Right cardiac atrium (tissue), 5 donors: ENCODE results near the gene TMEM214. TPM values are rescaled to one million over a fixed set of nuclear protein-coding genes. Genes with fewer than 3 reads are reported as not detected.

Experiments used
- ATAC-seq, 2 donors: fragments of 200-7000 bp; cut with Tn5 transposase; one replicate each; pipeline versions ENCODE4 v1.8.0 to v1.9.1; 2020; ENCODE audit warnings: moderate library complexity in 2 of 2, mild to moderate bottlenecking in 1 of 2
- DNase-seq, 3 donors: peaks; one replicate each; pipeline ENCODE4 v3.0.0-alpha.2; 2020
- H3K27ac ChIP-seq: one replicate; pipeline ENCODE4 v1.5.1; 2013; ENCODE audit warnings: mild to moderate bottlenecking, low read length, control low read depth, moderate library complexity
- H3K27me3 ChIP-seq: one replicate; pipeline ENCODE4 v1.6.1; 2013; ENCODE audit not compliant: control insufficient read depth, insufficient read depth
- H3K4me1 ChIP-seq: one replicate; pipeline ENCODE4 v1.6.1; 2013; ENCODE audit warnings: low read length; ENCODE audit not compliant: control insufficient read depth, insufficient read depth
- H3K4me3 ChIP-seq: one replicate; pipeline ENCODE4 v1.5.1; 2013; ENCODE audit warnings: low read length, control low read depth
- H3K9me3 ChIP-seq: one replicate; pipeline ENCODE4 v1.6.1; 2013; ENCODE audit warnings: low read length; ENCODE audit not compliant: control insufficient read depth
- WGBS: extraction: QIAGEN DNeasy Blood & Tissue Kit; methylation state at CpG from one replicate; pipeline ENCODE4 v1.1.7; 2013; 5-methylcytosine and 5-hydroxymethylcytosine counted together
- intact Hi-C, 4 donors: fragments of 100-400 bp; cut with DNase I; formaldehyde crosslinking; loops; one replicate each; pipeline versions ENCODE4 v1.11.0 to v1.14.0; 2022 to 2023
- polyA plus RNA-seq: library from polyadenylated mRNA; stranded (reverse); fragments of 200-250 nt; gene quantifications from one replicate; pipeline ENCODE4 v1.2.3, GENCODE V29; 2013
- total RNA-seq, 4 donors: library from RNA; stranded (reverse); fragmentation: NEBNext Ultra II Directional; extraction: Animal tissue kit (Norgen Biotek cat#: 25700); gene quantifications; one replicate each; pipeline ENCODE4 v1.2.1, GENCODE V29; 2021
- donor health status: healthy with polysubstance abuse.
- donor health status: DM: no; HTN: yes; CAD: no.
- donor health status: DM: no; HTN: no; CAD: no.
- donor health status: DM: no; HTN: yes; CAD: no; lungs with severe emphysema.
- donor health status: DM: yes; HTN: yes; CAD: no.

TMEM214 gene
- total and polyA plus RNA-seq, 5 donors = 29.4 to 56.7 (median 46.0) TPM

- no peaks in the 10 kb centered on the region for H3K9me3 ChIP-seq
- no peak for DNase-seq
- H3K4me3 ChIP-seq = no peak overlapping the region
- no peak for ATAC-seq
- intact Hi-C loops = no loop called here
- H3K27ac ChIP-seq = no peak overlapping the region
- 91% methylated on average over 12 of the region's 12 CpGs for WGBS
- H3K4me1 ChIP-seq = peaks cover 3% of the 10 kb centered on the region
- no peaks in the 10 kb centered on the region for H3K27me3 ChIP-seq
Measured at GRCh38 chr2:27024812-27025211, 8.0 kb upstream of the TMEM214 start.

- H3K9me3 ChIP-seq = no peaks in the 10 kb centered on the region
- H3K27me3 ChIP-seq = no peaks in the 10 kb centered on the region
- DNase-seq (no peak), ATAC-seq (no peak)
- H3K4me3 ChIP-seq = no peak overlapping the region
- WGBS = 94% methylated on average over 13 of the region's 13 CpGs
- no peaks in the 10 kb centered on the region for H3K4me1 ChIP-seq
- intact Hi-C loops = no loop called here
- H3K27ac ChIP-seq = no peak overlapping the region
Measured at GRCh38 chr2:27025281-27025800, 7.4 kb upstream of the TMEM214 start.

DNA sequence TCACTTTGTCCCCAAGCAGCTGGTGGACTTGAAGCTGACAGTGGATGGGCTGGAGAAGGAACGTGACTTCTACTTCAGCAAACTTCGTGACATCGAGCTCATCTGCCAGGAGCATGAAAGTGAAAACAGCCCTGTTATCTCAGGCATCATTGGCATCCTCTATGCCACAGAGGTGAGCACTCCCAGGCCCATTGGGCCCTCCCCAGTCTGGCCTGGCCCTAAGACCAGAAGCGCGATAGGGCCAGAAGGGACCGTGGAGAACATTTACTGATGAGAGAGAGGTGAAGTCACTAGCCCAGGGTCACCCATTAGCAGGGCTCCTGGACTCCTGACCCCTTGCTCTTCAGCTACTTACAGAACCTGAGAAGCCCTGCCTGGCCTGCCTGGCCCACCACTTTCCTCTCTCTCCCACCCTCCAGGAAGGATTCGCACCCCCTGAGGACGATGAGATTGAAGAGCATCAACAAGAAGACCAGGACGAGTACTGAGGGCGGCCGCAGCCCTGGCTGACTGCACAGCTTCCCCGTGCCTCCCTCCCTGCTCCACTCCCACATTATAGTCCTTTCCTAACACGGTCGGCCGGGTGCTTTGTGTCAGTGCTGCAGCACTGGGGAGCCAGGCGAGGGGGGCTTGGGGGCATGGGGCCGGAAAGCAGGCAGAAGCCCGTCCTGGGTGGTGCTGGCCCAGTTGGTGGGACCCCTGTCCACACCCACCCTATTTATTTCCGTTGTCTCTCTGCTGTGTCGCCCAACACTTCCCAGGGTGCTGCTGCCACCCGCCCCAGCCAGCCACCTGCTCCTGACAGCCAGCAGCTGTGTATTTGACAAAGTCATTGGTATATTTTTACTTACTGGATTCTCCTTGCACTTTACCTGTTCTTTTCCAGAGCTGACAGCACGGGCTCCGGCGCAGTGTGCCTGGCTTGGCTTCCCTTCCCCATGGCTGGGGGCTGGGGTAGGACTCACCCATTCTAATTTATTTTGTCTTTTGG, 6.6 kb upstream of the TMEM214 start:
- no peak overlapping the region for H3K27ac ChIP-seq
- WGBS = 87% methylated on average over 24 of the region's 24 CpGs
- H3K4me3 ChIP-seq = no peak overlapping the region
- no peaks in the 10 kb centered on the region for H3K27me3 ChIP-seq
- no peaks in the 10 kb centered on the region for H3K9me3 ChIP-seq
- DNase-seq (no peak), ATAC-seq (no peak)
- intact Hi-C loops = no loop called here
- no peaks in the 10 kb centered on the region for H3K4me1 ChIP-seq

DNA sequence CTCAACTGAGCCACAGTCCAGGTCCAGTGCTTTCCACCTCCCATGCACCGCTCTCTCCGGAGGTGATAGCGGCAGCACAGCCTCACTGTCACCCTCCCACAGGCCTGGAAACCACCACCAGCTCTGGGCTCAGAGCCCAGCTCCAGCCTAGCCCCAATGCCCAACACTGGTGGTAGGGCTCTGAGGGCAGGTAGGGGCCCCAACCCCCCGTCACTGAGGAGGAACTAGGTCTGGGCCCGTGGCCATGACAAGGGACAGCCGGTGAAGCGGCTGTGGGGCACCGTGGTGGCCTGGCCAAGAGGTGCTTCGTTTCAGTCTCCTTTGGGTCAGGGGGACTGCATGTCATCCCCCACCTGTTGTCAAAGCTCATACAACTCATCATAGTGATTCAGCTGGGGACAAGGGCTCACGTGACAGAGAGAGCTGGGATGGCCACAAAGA, 5.5 kb upstream of the TMEM214 start:
- DNase-seq (no peak), ATAC-seq (no peak)
- Histone ChIP-seq H3K4me1 (no peaks in the 10 kb centered on the region), H3K4me3 (no peak overlapping the region), H3K9me3 (no peaks in the 10 kb centered on the region), H3K27ac (no peak overlapping the region), H3K27me3 (no peaks in the 10 kb centered on the region)
- WGBS = 87% methylated on average over 10 of the region's 10 CpGs
- intact Hi-C loops = no loop called here

DNA sequence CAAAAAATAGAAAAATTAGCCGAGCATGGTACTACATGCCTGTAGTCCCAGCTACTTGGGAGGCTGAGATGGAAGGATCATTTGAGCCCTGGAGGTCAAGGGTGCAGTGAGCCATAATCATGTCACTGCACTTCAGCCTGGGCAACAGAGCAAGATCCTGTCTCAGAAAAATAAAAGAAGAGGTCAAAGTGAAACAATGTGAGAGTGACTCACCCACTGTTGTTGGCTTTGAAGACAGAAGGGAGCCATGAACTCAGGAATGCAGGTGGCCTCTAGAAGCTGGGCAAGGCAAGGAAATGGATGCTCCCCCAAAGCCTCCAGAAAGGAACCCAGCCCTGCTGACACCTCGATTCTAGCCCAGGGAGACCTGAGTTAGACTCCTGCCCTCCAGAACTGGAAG, 3.7 kb upstream of the TMEM214 start:
- intact Hi-C loops = no loop called here
- Histone ChIP-seq H3K27ac (no peak overlapping the region), H3K27me3 (no peaks in the 10 kb centered on the region), H3K4me1 (no peaks in the 10 kb centered on the region), H3K4me3 (no peak overlapping the region), H3K9me3 (no peaks in the 10 kb centered on the region)
- WGBS = 87% methylated on average over 2 of the region's 2 CpGs
- ATAC-seq = no peak
- DNase-seq = no peak

- 6% methylated on average over 11 of the region's 11 CpGs for WGBS
- no peaks in the 10 kb centered on the region for H3K9me3 ChIP-seq
- H3K4me1 ChIP-seq = no peaks in the 10 kb centered on the region
- intact Hi-C loops = loop anchor here in 3 of 4 donors (5.0 to 10.0 kb wide), 2 partner anchors 51 to 54 kb away; partner anchors contain the start of gene KHK (in 3 of the 3)
- DNase-seq (no peak), ATAC-seq (peak; percentile 2 to 4)
- H3K4me3 ChIP-seq = peak overlapping the region; percentile 79
- peak overlapping the region; percentile 55 for H3K27ac ChIP-seq
- H3K27me3 ChIP-seq = no peaks in the 10 kb centered on the region
Measured at GRCh38 chr2:27033253-27033852, 588 bp downstream of the TMEM214 start.

DNA sequence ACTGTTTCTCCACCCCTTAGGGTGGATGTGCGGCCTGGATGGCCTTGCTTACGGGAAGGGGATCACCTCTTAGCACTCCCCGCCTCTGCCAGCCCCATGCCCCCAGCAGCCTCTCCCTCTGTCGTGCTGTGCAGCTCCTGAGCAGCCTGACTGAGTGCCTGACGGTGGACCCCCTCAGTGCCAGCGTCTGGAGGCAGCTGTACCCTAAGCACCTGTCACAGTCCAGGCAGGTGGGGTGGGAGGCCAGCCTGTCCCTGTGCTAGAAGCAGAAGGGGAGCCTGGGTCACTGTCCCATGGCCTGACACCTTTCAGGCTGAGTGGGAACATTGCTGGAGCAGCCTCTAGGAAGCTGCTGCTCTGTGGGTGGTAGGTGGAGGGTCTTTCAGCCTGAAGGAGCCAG, 5.2 kb downstream of the TMEM214 start:
- DNase-seq (no peak), ATAC-seq (no peak)
- H3K4me3 ChIP-seq = no peak overlapping the region
- H3K27ac ChIP-seq = no peak overlapping the region
- intact Hi-C loops = loop anchor here in 2 of 4 donors (10.0 kb wide), 1 partner anchor 47 kb away; the partner anchor contains the start of gene KHK (in 2 of the 2)
- H3K9me3 ChIP-seq = no peaks in the 10 kb centered on the region
- H3K4me1 ChIP-seq = no peaks in the 10 kb centered on the region
- 88% methylated on average over 6 of the region's 6 CpGs for WGBS
- H3K27me3 ChIP-seq = no peaks in the 10 kb centered on the region

DNA sequence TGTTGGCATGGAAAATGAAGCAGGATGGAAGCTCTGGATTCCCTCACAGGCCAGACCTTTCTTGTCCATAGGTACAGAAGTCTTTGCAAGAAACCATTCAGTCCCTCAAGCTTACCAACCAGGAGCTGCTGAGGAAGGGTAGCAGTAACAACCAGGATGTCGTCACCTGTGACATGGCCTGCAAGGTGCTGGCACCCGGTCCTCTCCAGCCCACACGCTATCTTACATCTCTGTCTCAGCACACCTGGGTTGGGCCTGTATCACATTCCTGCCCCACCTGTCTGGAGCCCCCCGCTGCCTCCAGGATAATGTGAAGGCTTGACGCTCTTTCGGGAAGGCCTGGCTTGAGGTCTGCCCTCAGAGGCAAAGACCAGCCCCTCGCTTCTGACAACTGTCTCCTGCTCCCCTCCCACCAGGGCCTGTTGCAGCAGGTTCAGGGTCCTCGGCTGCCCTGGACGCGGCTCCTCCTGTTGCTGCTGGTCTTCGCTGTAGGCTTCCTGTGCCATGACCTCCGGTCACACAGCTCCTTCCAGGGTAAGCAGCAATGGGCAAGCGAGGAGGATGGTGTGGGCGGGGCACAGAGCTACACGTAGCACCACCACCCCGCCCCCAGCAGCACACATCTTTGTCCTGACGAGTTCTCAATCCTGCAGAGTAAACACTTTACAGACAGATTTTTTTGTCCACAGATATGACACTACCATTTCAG, 6.0 kb downstream of the TMEM214 start:
- no peak overlapping the region for H3K27ac ChIP-seq
- WGBS = 81% methylated on average over 17 of the region's 17 CpGs
- H3K4me1 ChIP-seq = no peaks in the 10 kb centered on the region
- ATAC-seq (no peak), DNase-seq (no peak)
- no peaks in the 10 kb centered on the region for H3K9me3 ChIP-seq
- intact Hi-C loops = loop anchor here in 2 of 4 donors (10.0 kb wide), 1 partner anchor 46 kb away; the partner anchor contains the start of gene KHK (in 2 of the 2)
- no peaks in the 10 kb centered on the region for H3K27me3 ChIP-seq
- H3K4me3 ChIP-seq = no peak overlapping the region

GRCh38 chr2:27039426-27039825, 6.7 kb downstream of the TMEM214 start:
- Histone ChIP-seq H3K27me3 (no peaks in the 10 kb centered on the region), H3K4me3 (no peak overlapping the region), H3K27ac (no peak overlapping the region), H3K4me1 (no peaks in the 10 kb centered on the region), H3K9me3 (no peaks in the 10 kb centered on the region)
- DNase-seq (no peak), ATAC-seq (no peak)
- intact Hi-C loops = loop anchor here in 2 of 4 donors (10.0 kb wide), 1 partner anchor 45 kb away; the partner anchor contains the start of gene KHK (in 2 of the 2)
- WGBS = 93% methylated on average over 6 of the region's 6 CpGs

DNA sequence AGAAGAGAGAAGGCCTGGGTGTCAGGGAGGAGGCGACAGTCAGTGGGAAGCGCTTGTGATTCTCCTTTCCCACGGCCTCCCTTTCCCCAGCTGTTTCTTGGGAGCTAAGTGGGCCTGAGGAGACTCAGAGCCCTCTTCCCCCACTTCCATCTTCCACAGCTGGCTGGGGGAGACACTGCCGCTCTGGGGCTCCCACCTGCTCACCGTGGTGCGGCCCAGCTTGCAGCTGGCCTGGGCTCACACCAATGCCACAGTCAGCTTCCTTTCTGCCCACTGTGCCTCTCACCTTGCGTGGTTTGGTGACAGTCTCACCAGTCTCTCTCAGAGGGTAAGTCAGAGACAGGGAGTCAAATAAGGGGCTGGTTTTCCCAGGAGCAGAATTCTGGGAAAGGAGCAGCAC, 7.1 kb downstream of the TMEM214 start:
- WGBS = 90% methylated on average over 7 of the region's 7 CpGs
- H3K27me3 ChIP-seq = no peaks in the 10 kb centered on the region
- intact Hi-C loops = loop anchor here in 2 of 4 donors (10.0 kb wide), 1 partner anchor 45 kb away; the partner anchor contains the start of gene KHK (in 2 of the 2)
- H3K9me3 ChIP-seq = no peaks in the 10 kb centered on the region
- ATAC-seq = no peak
- DNase-seq = no peak
- H3K27ac ChIP-seq = no peak overlapping the region
- no peak overlapping the region for H3K4me3 ChIP-seq
- H3K4me1 ChIP-seq = no peaks in the 10 kb centered on the region
